H1 (cell line): ENCODE measurements around the gene PPP2R2B. TPM values are rescaled to one million over a fixed set of nuclear protein-coding genes. Genes with fewer than 3 reads are reported as not detected.

Experiments
- CTCF ChIA-PET: fragments of 300-600 bp; sonication (Branson Sonifier 250); formaldehyde crosslinking; loops from one replicate; lab custom pipeline; 2021; ENCODE audit not compliant: partially characterized antibody; lab: Charles Lee
- POLR2A ChIA-PET: fragments of 300-600 bp; sonication (Branson Sonifier 250); formaldehyde crosslinking; loops from one replicate; lab custom pipeline; 2021; ENCODE audit warnings: inconsistent platforms; ENCODE audit not compliant: partially characterized antibody; lab: Charles Lee
- DNase-seq, 2 experiments: peaks; one replicate each; pipeline versions ENCODE4 v3.0.0 to v3.0.0-alpha.2; 2010 to 2022; ENCODE audit warnings: low spot score in 2 of 2, low read depth in 1 of 2, mixed read lengths in 1 of 2
- FAIRE-seq: peaks from 2 replicates; lab custom pipeline; 2011; peaks lifted over from hg19 to GRCh38; lab: Jason Lieb, UNC
- H2AFZ ChIP-seq: 2 replicates; pipeline ENCODE4 v1.8.1; 2012; ENCODE audit warnings: low read length, inconsistent platforms
- H2AK5ac ChIP-seq: 2 replicates; pipeline ENCODE4 v1.6.1; 2013; ENCODE audit warnings: low read depth, low read length
- H2BK120ac ChIP-seq: replicated peaks from 2 replicates; pipeline ENCODE3; 2013; ENCODE audit warnings: low read depth, low read length, inconsistent platforms
- H2BK12ac ChIP-seq: 2 replicates; pipeline ENCODE4 v1.6.1; 2013; ENCODE audit warnings: low read depth, low read length
- H2BK15ac ChIP-seq: 2 replicates; pipeline ENCODE4 v1.6.1; 2013; ENCODE audit warnings: low read length
- H2BK20ac ChIP-seq: 2 replicates; pipeline ENCODE4 v1.6.1; 2013; ENCODE audit warnings: low read length
- H2BK5ac ChIP-seq: 2 replicates; pipeline ENCODE4 v1.6.1; 2013; ENCODE audit warnings: low read depth, low read length
- H3K14ac ChIP-seq: 2 replicates; pipeline ENCODE4 v1.6.1; 2013; ENCODE audit warnings: inconsistent platforms; ENCODE audit not compliant: insufficient read length
- H3K18ac ChIP-seq: 2 replicates; pipeline ENCODE4 v1.6.1; 2013; ENCODE audit warnings: low read length; ENCODE audit errors: extremely low read depth
- H3K23ac ChIP-seq: 2 replicates; pipeline ENCODE4 v1.6.1; 2013; ENCODE audit warnings: inconsistent platforms; ENCODE audit not compliant: insufficient read length
- H3K23me2 ChIP-seq: 2 replicates; pipeline ENCODE4 v1.6.1; 2013; ENCODE audit warnings: low read depth, low read length
- H3K27ac ChIP-seq: 2 replicates; pipeline ENCODE4 v1.6.1; 2011; ENCODE audit warnings: low read depth, low read length, inconsistent platforms
- H3K27me3 ChIP-seq, 4 experiments: replicated peaks in 1 of 4; 1 replicate in 1 of 4; 2 replicates in 3 of 4; pipeline versions ENCODE4 v1.6.1 to v1.8.1; 2011 to 2013; ENCODE audit warnings: low read length in 3 of 4, mild to moderate bottlenecking in 3 of 4, inconsistent platforms in 2 of 4, mixed read lengths in 2 of 4, moderate library complexity in 1 of 4; ENCODE audit not compliant: control insufficient read depth in 3 of 4, insufficient read depth in 3 of 4; ENCODE audit errors: extremely low read depth in 1 of 4
- H3K36me3 ChIP-seq, 4 experiments: 2 replicates each; pipeline versions ENCODE4 v1.6.1 to v1.8.1; 2011 to 2013; ENCODE audit warnings: mild to moderate bottlenecking in 4 of 4, low read length in 3 of 4, moderate library complexity in 2 of 4, control low read depth in 1 of 4, inconsistent platforms in 1 of 4; ENCODE audit not compliant: insufficient read depth in 4 of 4, control insufficient read depth in 2 of 4
- H3K4ac ChIP-seq: replicated peaks from 2 replicates; pipeline ENCODE3; 2013; ENCODE audit warnings: low read length, low read depth, mixed read lengths, inconsistent platforms; ENCODE audit not compliant: insufficient read length
- H3K4me1 ChIP-seq, 4 experiments: replicated peaks in 1 of 4; 1 replicate in 1 of 4; 2 replicates in 3 of 4; pipeline versions ENCODE4 v1.6.1 to v1.8.1; 2011 to 2013; ENCODE audit warnings: low read length in 3 of 4, inconsistent platforms in 2 of 4, mixed read lengths in 1 of 4; ENCODE audit not compliant: insufficient read depth in 4 of 4, control insufficient read depth in 3 of 4
- H3K4me2 ChIP-seq, 2 experiments: 2 replicates each; pipeline versions ENCODE4 v1.6.1 to v1.8.1; 2011 to 2013; ENCODE audit warnings: low read depth in 2 of 2, low read length in 2 of 2, control low read depth in 1 of 2, inconsistent platforms in 1 of 2, mild to moderate bottlenecking in 1 of 2; ENCODE audit not compliant: insufficient read depth in 1 of 2
- H3K4me3 ChIP-seq, 4 experiments: fragments of 200-600, 300-600 bp in 1 of 4; sonication (generic), shearing (Covaris generic), sonication (Bioruptor Twin) in 1 of 4; 2 replicates each; pipeline versions ENCODE4 v1.5.1 to v1.8.1; 2011 to 2016; ENCODE audit warnings: low read length in 4 of 4, low read depth in 3 of 4, control low read depth in 2 of 4, inconsistent platforms in 2 of 4, mild to moderate bottlenecking in 2 of 4, mixed read lengths in 1 of 4, moderate library complexity in 1 of 4; ENCODE audit not compliant: insufficient read depth in 2 of 4; ENCODE audit errors: extremely low read depth in 1 of 4
- H3K56ac ChIP-seq: replicated peaks from 2 replicates; pipeline ENCODE3; 2013; ENCODE audit warnings: low read depth, mild to moderate bottlenecking, mixed read lengths, low read length, inconsistent platforms; ENCODE audit not compliant: insufficient read length
- H3K79me1 ChIP-seq: 2 replicates; pipeline ENCODE4 v1.6.1; 2013; ENCODE audit warnings: low read depth, low read length, control low read depth
- H3K79me2 ChIP-seq, 2 experiments: 2 replicates each; pipeline versions ENCODE4 v1.6.1 to v1.8.1; 2012 to 2013; ENCODE audit warnings: low read length in 2 of 2, mild to moderate bottlenecking in 2 of 2, inconsistent platforms in 1 of 2; ENCODE audit not compliant: insufficient read depth in 2 of 2, control insufficient read depth in 1 of 2
- H3K9ac ChIP-seq, 4 experiments: replicated peaks in 1 of 4; 1 replicate in 1 of 4; 2 replicates in 3 of 4; pipeline versions ENCODE4 v1.6.1 to v1.8.1; 2011 to 2013; ENCODE audit warnings: low read depth in 3 of 4, low read length in 3 of 4, control low read depth in 2 of 4, mild to moderate bottlenecking in 2 of 4, moderate library complexity in 2 of 4, inconsistent platforms in 1 of 4; ENCODE audit errors: extremely low read depth in 1 of 4
- H3K9me3 ChIP-seq, 2 experiments: 2 replicates each; pipeline versions ENCODE4 v1.6.1 to v1.8.1; 2012 to 2013; ENCODE audit warnings: mild to moderate bottlenecking in 2 of 2, moderate library complexity in 2 of 2, control low read depth in 1 of 2, inconsistent platforms in 1 of 2, low read depth in 1 of 2, low read length in 1 of 2, mixed read lengths in 1 of 2; ENCODE audit not compliant: insufficient read depth in 2 of 2
- H4K20me1 ChIP-seq, 2 experiments: replicated peaks in 1 of 2; 2 replicates each; pipeline versions ENCODE3 to v1.8.1; 2011 to 2013; ENCODE audit warnings: inconsistent platforms in 2 of 2, low read length in 2 of 2, mild to moderate bottlenecking in 1 of 2; ENCODE audit not compliant: insufficient read depth in 2 of 2, control insufficient read depth in 1 of 2
- H4K5ac ChIP-seq: 2 replicates; pipeline ENCODE4 v1.6.1; 2013; ENCODE audit warnings: low read length, low read depth, mixed read lengths, inconsistent platforms; ENCODE audit not compliant: insufficient read length
- H4K8ac ChIP-seq: 2 replicates; pipeline ENCODE4 v1.8.0; 2013; ENCODE audit warnings: mild to moderate bottlenecking, moderate library complexity, low read length, inconsistent platforms; ENCODE audit not compliant: insufficient read depth; ENCODE audit errors: extremely low read depth
- H4K91ac ChIP-seq: replicated peaks from 2 replicates; pipeline ENCODE3; 2013; ENCODE audit warnings: low read length, mixed read lengths, inconsistent platforms; ENCODE audit not compliant: insufficient read length
- CTBP2 ChIP-seq: IDR thresholded peaks from 2 replicates; pipeline ENCODE4 v1.7.0; 2011; ENCODE audit warnings: borderline replicate concordance, mild to moderate bottlenecking, moderate library complexity, mixed read lengths, low read length; ENCODE audit not compliant: insufficient read depth, insufficient read length
- TAF1 ChIP-seq: IDR thresholded peaks from 2 replicates; pipeline ENCODE4 v1.6.1; 2011; ENCODE audit warnings: mild to moderate bottlenecking, low read depth, low read length
- TBP ChIP-seq: IDR thresholded peaks from 2 replicates; pipeline ENCODE4 v1.6.1; 2011; ENCODE audit warnings: low read depth, low read length, improper control_type of control experiment
- WGBS, 2 experiments: shearing (Covaris generic) in 1 of 2; methylation state at CpG; one replicate each; pipeline versions ENCODE4 v1.1.6 to v1.1.7; 2013 to 2015; ENCODE audit warnings: low lambda C conversion rate in 2 of 2, mixed read lengths in 2 of 2, inconsistent platforms in 1 of 2, low coverage in 1 of 2, missing lambda C conversion rate in 1 of 2; ENCODE audit not compliant: insufficient replicate concordance in 2 of 2, insufficient coverage in 1 of 2, insufficient read length in 1 of 2; ENCODE audit errors: extremely low coverage in 1 of 2, missing lambda C conversion rate in 1 of 2; 5-methylcytosine and 5-hydroxymethylcytosine counted together
- polyA plus RNA-seq, 7 experiments: library from polyadenylated mRNA; depleted of rRNA in 3 of 7; stranded (reverse) in 5 of 7; unstranded in 2 of 7; fragments of >200 nt in 5 of 7; fragments of 200-250 nt in 2 of 7; gene quantifications; 1 replicate in 5 of 7; 2 replicates in 1 of 7; 4 replicates in 1 of 7; pipeline versions ENCODE4 v1.2.1 to v1.2.3, GENCODE V29; 2011 to 2013; ENCODE audit warnings: missing spikeins in 2 of 7, mixed read lengths in 2 of 7
- total RNA-seq: library from RNA; stranded (reverse); fragmentation: NEBNext Ultra II Directional; extraction: Animal tissue kit (Norgen Biotek cat#: 25700); gene quantifications from 2 replicates; pipeline ENCODE4 v1.2.1, GENCODE V29; 2021

The PPP2R2B gene
- total and polyA plus RNA-seq, 2 of the 8 experiments (the other 6 are each of a cell fraction or from before 2014, with no cell fraction given): 21.1 to 37.1 TPM

DNA sequence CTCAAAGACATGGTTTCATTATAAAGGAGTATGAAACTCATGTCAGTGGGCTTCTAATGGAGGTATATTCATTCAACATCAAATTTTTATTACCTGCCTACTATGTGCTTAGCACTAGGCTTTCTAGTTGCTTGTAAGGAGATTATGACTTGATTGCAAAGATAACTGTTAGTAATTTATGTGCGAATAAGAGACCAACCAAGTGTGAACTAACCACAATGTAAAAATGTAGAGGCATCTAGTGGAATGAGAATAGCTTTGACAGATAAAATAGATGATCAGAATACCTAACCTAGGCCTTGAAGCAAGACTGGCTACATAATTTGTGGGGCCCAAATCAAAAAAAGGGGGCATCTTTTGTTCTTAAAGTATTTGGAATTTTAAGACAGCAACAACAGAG is 13.0 kb upstream of the PPP2R2B start:
- ChIA-PET POLR2A (no interaction called here), CTCF (interaction anchor here (0.9 to 4.7 kb wide), 4 partner anchors 13 to 353 kb away, joined by 3 to 40 read pairs (median 3); partner anchors contain the start of gene PPP2R2B)
- H3K27ac ChIP-seq: no peak overlapping the region
- no peak overlapping the region for H4K5ac ChIP-seq
- no peaks in the 10 kb centered on the region; a peak in 1 of 4 replicates for H3K9me3 ChIP-seq
- no peak for DNase-seq
- no peak overlapping the region for H3K14ac ChIP-seq
- H3K56ac ChIP-seq: no peak overlapping the region
- H3K36me3 ChIP-seq: no peaks in the 10 kb centered on the region
- no peak overlapping the region for H3K4me2 ChIP-seq
- H2BK15ac ChIP-seq: no peak overlapping the region
- no peaks in the 10 kb centered on the region; the same call in 1 of the 2 replicates for H3K23me2 ChIP-seq
- no peak overlapping the region for H3K18ac ChIP-seq
- H3K4me1 ChIP-seq: peaks cover 0 to 10% (median 5%) of the 10 kb centered on the region in 4 experiments; a peak in 2 of 7 replicates
- H2BK120ac ChIP-seq: no peak overlapping the region
- H2BK5ac ChIP-seq: no peak overlapping the region
- H3K79me2 ChIP-seq: no peaks in the 10 kb centered on the region
- no peak overlapping the region for H3K4ac ChIP-seq
- H4K20me1 ChIP-seq: no peaks in the 10 kb centered on the region
- H4K8ac ChIP-seq: no peak overlapping the region
- FAIRE-seq: no peak
- H4K91ac ChIP-seq: no peak overlapping the region
- no peak overlapping the region for H2BK20ac ChIP-seq
- H3K27me3 ChIP-seq: peaks cover 0 to 1% (median 0%) of the 10 kb centered on the region in 4 experiments; a peak in 1 of 7 replicates
- H2AK5ac ChIP-seq: no peak overlapping the region
- H3K4me3 ChIP-seq: no peak overlapping the region
- WGBS, 2 experiments: 92% methylated on average over 1 of the region's 1 CpG; no CpG with 5 or more reads in 1 of the 2 experiments
- no peaks in the 10 kb centered on the region for H3K79me1 ChIP-seq
- H2AFZ ChIP-seq: no peak overlapping the region
- H2BK12ac ChIP-seq: no peak overlapping the region
- no peak overlapping the region for H3K9ac ChIP-seq
- H3K23ac ChIP-seq: no peak overlapping the region
- TF ChIP-seq TAF1 (no peak), CTBP2 (no peak), TBP (no peak)
